IMR-90 (cell line): ENCODE measurements around the gene CYSTM1. TPM values are rescaled to one million over a fixed set of nuclear protein-coding genes. Genes with fewer than 3 reads are reported as not detected.
A peak's percentile ranks its signal among the peaks of the same experiment; 100 is the strongest.

Experiments used
- ATAC-seq: fragments of 200-7000 bp; cut with Tn5 transposase; 2 replicates; pipeline ENCODE4 v1.9.1; 2020; ENCODE audit warnings: low read depth, mild to moderate bottlenecking, moderate library complexity
- BruUV-seq: library from RNA; stranded (reverse); fragments of 400-500 nt; replicated peaks from 2 replicates; lab custom pipeline; 2021; lab: Mats Ljungman, UMichigan
- CTCF ChIA-PET: fragments of 300-600 bp; formaldehyde crosslinking; extraction: SDS; loops from one replicate; lab custom pipeline; 2021; ENCODE audit warnings: antibody characterized with exemption; lab: Yijun Ruan, JAX
- POLR2A ChIA-PET: fragments of 300-600 bp; sonication (Branson Sonifier 250); formaldehyde crosslinking; loops from one replicate; lab custom pipeline; 2022; ENCODE audit warnings: antibody characterized with exemption; ENCODE audit not compliant: unreplicated experiment; lab: Charles Lee
- DNase-seq: peaks from one replicate; pipeline ENCODE4 v3.0.0; 2013
- H2AFZ ChIP-seq: replicated peaks from 2 replicates; pipeline ENCODE3; 2013; ENCODE audit warnings: low read length, mild to moderate bottlenecking; ENCODE audit not compliant: poor library complexity
- H2AK5ac ChIP-seq: 2 replicates; pipeline ENCODE4 v1.6.1; 2013; ENCODE audit warnings: low read depth, low read length, inconsistent platforms
- H2AK9ac ChIP-seq: replicated peaks from 2 replicates; pipeline ENCODE3; 2013; ENCODE audit warnings: mild to moderate bottlenecking, low read depth, low read length, moderate library complexity; ENCODE audit not compliant: poor library complexity
- H2BK120ac ChIP-seq: 2 replicates; pipeline ENCODE4 v1.6.1; 2013; ENCODE audit warnings: low read depth, low read length, inconsistent platforms
- H2BK15ac ChIP-seq: 3 replicates; pipeline ENCODE4 v1.6.1; 2013; ENCODE audit warnings: low read depth, low read length, inconsistent platforms
- H2BK20ac ChIP-seq: 2 replicates; pipeline ENCODE4 v1.6.1; 2013; ENCODE audit warnings: low read depth, mild to moderate bottlenecking, inconsistent platforms, low read length, moderate library complexity
- H2BK5ac ChIP-seq: 2 replicates; pipeline ENCODE4 v1.6.1; 2013; ENCODE audit warnings: mild to moderate bottlenecking, low read depth, low read length, inconsistent platforms; ENCODE audit not compliant: poor library complexity, severe bottlenecking
- H3K14ac ChIP-seq: replicated peaks from 2 replicates; pipeline ENCODE4 v1.6.1; 2013; ENCODE audit warnings: low read depth, low read length, inconsistent platforms
- H3K18ac ChIP-seq: 2 replicates; pipeline ENCODE4 v1.6.1; 2013; ENCODE audit warnings: low read depth, low read length, control low read depth
- H3K23ac ChIP-seq: 2 replicates; pipeline ENCODE4 v1.6.1; 2013; ENCODE audit warnings: low read depth, low read length, inconsistent platforms
- H3K27ac ChIP-seq: 2 replicates; pipeline ENCODE4 v1.5.1; 2013; ENCODE audit warnings: mild to moderate bottlenecking, control low read depth, low read length; ENCODE audit not compliant: insufficient read depth
- H3K27me3 ChIP-seq: 2 replicates; pipeline ENCODE4 v1.6.1; 2013; ENCODE audit warnings: low read length; ENCODE audit not compliant: control insufficient read depth, insufficient read depth
- H3K36me3 ChIP-seq: 2 replicates; pipeline ENCODE4 v1.6.1; 2013; ENCODE audit warnings: low read length, mixed read lengths; ENCODE audit not compliant: control insufficient read depth, insufficient read depth
- H3K4ac ChIP-seq: 2 replicates; pipeline ENCODE4 v1.6.1; 2013; ENCODE audit warnings: low read depth, low read length, inconsistent platforms
- H3K4me1 ChIP-seq: 2 replicates; pipeline ENCODE4 v1.6.1; 2013; ENCODE audit warnings: low read length, mixed read lengths; ENCODE audit not compliant: control insufficient read depth, insufficient read depth
- H3K4me2 ChIP-seq: 2 replicates; pipeline ENCODE4 v1.6.1; 2013; ENCODE audit warnings: low read depth, mild to moderate bottlenecking, control low read depth, low read length, moderate library complexity
- H3K4me3 ChIP-seq: 2 replicates; pipeline ENCODE4 v1.5.1; 2013; ENCODE audit warnings: low read depth, mild to moderate bottlenecking, control low read depth, low read length, moderate library complexity; ENCODE audit not compliant: insufficient read depth
- H3K56ac ChIP-seq: 2 replicates; pipeline ENCODE4 v1.6.1; 2013; ENCODE audit warnings: low read length, inconsistent platforms; ENCODE audit not compliant: insufficient read depth; ENCODE audit errors: extremely low read depth
- H3K79me1 ChIP-seq, 2 experiments: 2 replicates each; pipeline ENCODE4 v1.6.1; 2013; ENCODE audit warnings: low read length in 2 of 2, inconsistent platforms in 1 of 2, low read depth in 1 of 2
- H3K9ac ChIP-seq: 2 replicates; pipeline ENCODE4 v1.6.1; 2013; ENCODE audit warnings: low read depth, low read length, control low read depth
- H3K9me1 ChIP-seq: 2 replicates; pipeline ENCODE4 v1.6.1; 2013; ENCODE audit warnings: low read length, inconsistent platforms; ENCODE audit not compliant: insufficient read depth
- H3K9me3 ChIP-seq: 2 replicates; pipeline ENCODE4 v1.6.1; 2013; ENCODE audit warnings: low read length; ENCODE audit not compliant: control insufficient read depth, insufficient read depth
- H4K20me1 ChIP-seq: 2 replicates; pipeline ENCODE4 v1.6.1; 2013; ENCODE audit warnings: low read length, inconsistent platforms; ENCODE audit not compliant: insufficient read depth
- H4K5ac ChIP-seq: 2 replicates; pipeline ENCODE4 v1.6.1; 2013; ENCODE audit warnings: mild to moderate bottlenecking, low read depth, low read length, control low read depth
- H4K8ac ChIP-seq, 2 experiments: 2 replicates each; pipeline ENCODE4 v1.6.1; 2013; ENCODE audit warnings: low read depth in 2 of 2, low read length in 2 of 2, control low read depth in 1 of 2, inconsistent platforms in 1 of 2
- H4K91ac ChIP-seq: 2 replicates; pipeline ENCODE4 v1.6.1; 2013; ENCODE audit warnings: low read depth, low read length, inconsistent platforms; ENCODE audit not compliant: insufficient read depth
- BHLHE40 ChIP-seq: fragments of 150-350 bp; IDR thresholded peaks from 2 replicates; pipeline ENCODE4 v1.6.1; 2016; ENCODE audit warnings: mild to moderate bottlenecking, low read depth, low read length
- FOS ChIP-seq: fragments of 150-350 bp; IDR thresholded peaks from 2 replicates; pipeline ENCODE4 v1.6.1; 2016; ENCODE audit warnings: low read depth, low read length
- RAD21 ChIP-seq: IDR thresholded peaks from 2 replicates; pipeline ENCODE4 v1.6.1; 2012; ENCODE audit warnings: low read length, improper control_type of control experiment
- RFX5 ChIP-seq: IDR thresholded peaks from 2 replicates; pipeline ENCODE4 v1.8.0; 2012; ENCODE audit warnings: low read depth, mild to moderate bottlenecking, low read length, moderate library complexity
- WGBS, 2 experiments: methylation state at CpG; one replicate each; pipeline versions ENCODE4 v1.1.5 to v1.1.7; 2013; ENCODE audit warnings: missing lambda C conversion rate in 2 of 2; ENCODE audit not compliant: insufficient read length in 1 of 2; ENCODE audit errors: extremely low coverage in 2 of 2; 5-methylcytosine and 5-hydroxymethylcytosine counted together
- dilution Hi-C: fragments of 300-500 bp; cut with HindIII; formaldehyde crosslinking; loops from one replicate; pipeline ENCODE4 v1.14.3; 2018; ENCODE audit warnings: low sequenced_read_pairs; ENCODE audit not compliant: unreplicated experiment
- in situ Hi-C: fragments of 300-500 bp; cut with MboI; formaldehyde crosslinking; loops from 3 replicates; pipeline ENCODE4 v1.14.3; 2019; ENCODE audit warnings: low sequenced_read_pairs, inconsistent platforms, mixed read lengths
- intact Hi-C: fragments of 100-400 bp; cut with micrococcal nuclease; formaldehyde crosslinking; loops from 2 replicates; pipeline ENCODE4 v1.10.0; 2022
- polyA plus RNA-seq, 3 experiments: library from polyadenylated mRNA; depleted of rRNA; stranded (reverse); fragments of >200 nt; gene quantifications; 2 replicates each; pipeline ENCODE4 v1.2.3, GENCODE V29; 2012; ENCODE audit warnings: low replicate concordance in 1 of 3
- total RNA-seq: library from RNA; depleted of rRNA; stranded (reverse); fragments of >200 nt; gene quantifications from 2 replicates; pipeline ENCODE4 v1.2.3, GENCODE V29; 2012
- TF ChIP-seq, protein P1 (sequence below): fragments of 150-350 bp; IDR thresholded peaks from 2 replicates; pipeline ENCODE4 v1.6.1; 2016; ENCODE audit warnings: low read depth, mild to moderate bottlenecking, low read length, moderate library complexity, borderline replicate concordance
- TF ChIP-seq, protein P2 (sequence below): fragments of 150-350 bp; IDR thresholded peaks from 2 replicates; pipeline ENCODE4 v1.6.1; 2017; ENCODE audit warnings: mild to moderate bottlenecking, antibody characterized with exemption, low read length, low read depth

The CYSTM1 gene
- total and polyA plus RNA-seq, 2 of the 4 experiments (the other 2 are of a cell fraction), result 7.3 to 15.0 TPM

- no peak overlapping the region for H2BK5ac ChIP-seq
- dilution Hi-C loops (no loop called here), in situ Hi-C loops (loop anchor here (10.0 kb wide), 1 partner anchor 378 kb away; no protein-coding TSS in a partner anchor), intact Hi-C loops (no loop called here)
- CTCF ChIA-PET, result no interaction called here
- no peak overlapping the region for H2AFZ ChIP-seq
- H3K27ac ChIP-seq, result no peak overlapping the region
- H2AK5ac ChIP-seq, result no peak overlapping the region
- no peaks in the 10 kb centered on the region for H3K27me3 ChIP-seq
- H3K4me3 ChIP-seq, result no peak overlapping the region
- no peaks in the 10 kb centered on the region for H3K4me1 ChIP-seq
- no peak overlapping the region for H4K8ac ChIP-seq
- H3K9ac ChIP-seq, result no peak overlapping the region
- BruUV-seq, result no TSS peak
- H3K36me3 ChIP-seq, result no peaks in the 10 kb centered on the region
- no peak for ATAC-seq
- H4K5ac ChIP-seq, result no peak overlapping the region
- no peaks in the 10 kb centered on the region for H3K9me3 ChIP-seq
- no peak overlapping the region for H3K23ac ChIP-seq
- H3K18ac ChIP-seq, result no peak overlapping the region
- H3K4ac ChIP-seq, result no peak overlapping the region
- no peak overlapping the region for H2BK20ac ChIP-seq
- POLR2A ChIA-PET, result no interaction called here
- H4K91ac ChIP-seq, result no peak overlapping the region
- H2BK15ac ChIP-seq, result no peak overlapping the region
- H2BK120ac ChIP-seq, result no peak overlapping the region
- 67% methylated on average over 3 of the region's 5 CpGs; no CpG with 5 or more reads in 1 of the 2 experiments for WGBS, 2 experiments
- no peak overlapping the region for H3K4me2 ChIP-seq
- no peaks in the 10 kb centered on the region; the same call in 1 of the 2 replicates for H4K20me1 ChIP-seq
- TF ChIP-seq, protein P1, sequence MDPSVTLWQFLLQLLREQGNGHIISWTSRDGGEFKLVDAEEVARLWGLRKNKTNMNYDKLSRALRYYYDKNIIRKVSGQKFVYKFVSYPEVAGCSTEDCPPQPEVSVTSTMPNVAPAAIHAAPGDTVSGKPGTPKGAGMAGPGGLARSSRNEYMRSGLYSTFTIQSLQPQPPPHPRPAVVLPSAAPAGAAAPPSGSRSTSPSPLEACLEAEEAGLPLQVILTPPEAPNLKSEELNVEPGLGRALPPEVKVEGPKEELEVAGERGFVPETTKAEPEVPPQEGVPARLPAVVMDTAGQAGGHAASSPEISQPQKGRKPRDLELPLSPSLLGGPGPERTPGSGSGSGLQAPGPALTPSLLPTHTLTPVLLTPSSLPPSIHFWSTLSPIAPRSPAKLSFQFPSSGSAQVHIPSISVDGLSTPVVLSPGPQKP, result no peak
- TF ChIP-seq RFX5 (no peak), RAD21 (no peak), FOS (no peak), BHLHE40 (no peak)
- TF ChIP-seq, protein P2, sequence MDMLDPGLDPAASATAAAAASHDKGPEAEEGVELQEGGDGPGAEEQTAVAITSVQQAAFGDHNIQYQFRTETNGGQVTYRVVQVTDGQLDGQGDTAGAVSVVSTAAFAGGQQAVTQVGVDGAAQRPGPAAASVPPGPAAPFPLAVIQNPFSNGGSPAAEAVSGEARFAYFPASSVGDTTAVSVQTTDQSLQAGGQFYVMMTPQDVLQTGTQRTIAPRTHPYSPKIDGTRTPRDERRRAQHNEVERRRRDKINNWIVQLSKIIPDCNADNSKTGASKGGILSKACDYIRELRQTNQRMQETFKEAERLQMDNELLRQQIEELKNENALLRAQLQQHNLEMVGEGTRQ, result no peak
- H3K79me1 ChIP-seq, result no peaks in the 10 kb centered on the region
- H3K56ac ChIP-seq, result no peak overlapping the region
- no peaks in the 10 kb centered on the region for H3K9me1 ChIP-seq
- no peak for DNase-seq
- no peak overlapping the region for H3K14ac ChIP-seq
- H2AK9ac ChIP-seq, result peak overlapping the region; percentile 77
Observed at GRCh38 chr5:140162781-140163180, 12.2 kb upstream of the CYSTM1 start.
